Endodermal cell (in vitro differentiated cells): ENCODE measurements around the gene ZSCAN30. TPM values are rescaled to one million over a fixed set of nuclear protein-coding genes. Genes with fewer than 3 reads are reported as not detected.

Source experiments
- DNase-seq: peaks from one replicate; pipeline ENCODE4 v3.0.0-alpha.2; 2017
- H3K27ac ChIP-seq: 2 replicates; pipeline ENCODE4 v1.5.1; 2013; ENCODE audit warnings: mild to moderate bottlenecking, low read depth, low read length, moderate library complexity
- H3K27me3 ChIP-seq: 2 replicates; pipeline ENCODE4 v1.6.1; 2013; ENCODE audit warnings: mild to moderate bottlenecking, low read length, moderate library complexity; ENCODE audit not compliant: insufficient read depth, control insufficient read depth, poor library complexity, severe bottlenecking
- H3K36me3 ChIP-seq: 2 replicates; pipeline ENCODE4 v1.7.0; 2013; ENCODE audit warnings: mild to moderate bottlenecking, low read length, moderate library complexity; ENCODE audit not compliant: control insufficient read depth, insufficient read depth
- H3K4me1 ChIP-seq: one replicate; pipeline ENCODE4 v1.7.0; 2013; ENCODE audit warnings: low read length; ENCODE audit not compliant: control insufficient read depth, insufficient read depth
- H3K4me3 ChIP-seq: 2 replicates; pipeline ENCODE4 v1.5.1; 2013; ENCODE audit warnings: mild to moderate bottlenecking, low read length, moderate library complexity
- H3K9ac ChIP-seq: 2 replicates; pipeline ENCODE4 v1.6.1; 2013; ENCODE audit warnings: mild to moderate bottlenecking, low read length, moderate library complexity; ENCODE audit not compliant: poor library complexity, severe bottlenecking; ENCODE audit errors: extremely low read depth
- H3K9me3 ChIP-seq: 2 replicates; pipeline ENCODE4 v1.6.1; 2013; ENCODE audit warnings: mild to moderate bottlenecking, low read length, moderate library complexity; ENCODE audit not compliant: control insufficient read depth
- H3K27ac Mint-ChIP-seq: 2 replicates; pipeline ENCODE4 v1.8.0; 2020; ENCODE audit warnings: mixed read lengths
- H3K27me3 Mint-ChIP-seq: 2 replicates; pipeline ENCODE4 v1.8.0; 2021; ENCODE audit warnings: mild to moderate bottlenecking, mixed read lengths; ENCODE audit not compliant: insufficient read depth
- H3K36me3 Mint-ChIP-seq: 2 replicates; pipeline ENCODE4 v1.8.0; 2020; ENCODE audit warnings: low read depth, mixed read lengths
- H3K4me1 Mint-ChIP-seq: 2 replicates; pipeline ENCODE4 v1.8.0; 2020; ENCODE audit warnings: mixed read lengths
- H3K4me3 Mint-ChIP-seq: 2 replicates; pipeline ENCODE4 v1.8.0; 2020; ENCODE audit warnings: mild to moderate bottlenecking, moderate library complexity, mixed read lengths
- H3K9me3 Mint-ChIP-seq: 2 replicates; pipeline ENCODE4 v1.8.0; 2020; ENCODE audit warnings: mild to moderate bottlenecking, mixed read lengths
- CTCF ChIP-seq: fragments of 200-600 bp; sonication (generic); conservative IDR thresholded peaks from 2 replicates; pipeline ENCODE4 v1.5.0; 2021; ENCODE audit warnings: antibody characterized with exemption, mild to moderate bottlenecking
- WGBS, 2 experiments: methylation state at CpG; one replicate each; pipeline versions ENCODE4 v1.1.5 to v1.1.7; 2013; ENCODE audit warnings: missing lambda C conversion rate in 2 of 2, mixed read lengths in 1 of 2; ENCODE audit not compliant: insufficient coverage in 1 of 2, insufficient read length in 1 of 2; 5-methylcytosine and 5-hydroxymethylcytosine counted together
- total RNA-seq, 2 donors: library from RNA; stranded (reverse); fragmentation: NEBNext Ultra II Directional in 1 of 2; extraction: Animal tissue kit (Norgen Biotek cat#: 25700) in 1 of 2; gene quantifications; 2 replicates in 1 of 2; 3 replicates in 1 of 2; pipeline ENCODE4 v1.2.1, GENCODE V29; 2021

ZSCAN30 gene
- total RNA-seq, 2 donors from 2014 or later: 20.1 to 29.6 TPM

DNA sequence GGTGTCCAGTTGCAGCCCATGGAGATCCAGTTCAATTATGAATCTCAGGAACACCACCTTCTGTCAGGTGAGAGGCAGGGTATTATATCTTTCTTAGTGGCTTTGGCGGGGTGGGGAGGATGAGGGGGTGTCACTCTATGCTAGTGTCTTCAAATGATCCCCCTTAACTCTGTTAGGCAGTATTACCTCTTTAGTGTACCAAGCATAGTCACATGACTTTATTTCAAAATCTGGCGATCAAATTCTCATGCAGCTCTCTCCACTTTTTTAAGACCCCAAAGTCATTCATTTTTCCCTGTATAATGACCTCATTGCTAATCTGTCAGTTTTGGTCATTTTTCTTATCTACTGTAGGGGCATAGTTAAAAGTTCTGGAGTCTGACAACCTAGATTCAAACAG, 1.1 kb upstream of the ZSCAN30 start:
- Mint-ChIP-seq H3K36me3 (peaks cover 55% of the 10 kb centered on the region), H3K4me1 (peaks cover 10% of the 10 kb centered on the region), H3K9me3 (peaks cover 30% of the 10 kb centered on the region), H3K27me3 (no peaks in the 10 kb centered on the region), H3K4me3 (peak overlapping the region; percentile 97), H3K27ac (peak overlapping the region; percentile 98)
- TF ChIP-seq CTCF: no peak
- H3K4me3 ChIP-seq: peak overlapping the region; percentile 99
- no peaks in the 10 kb centered on the region for H3K27me3 ChIP-seq
- no peak for DNase-seq
- no peaks in the 10 kb centered on the region for H3K4me1 ChIP-seq
- H3K9me3 ChIP-seq: peaks cover 26% of the 10 kb centered on the region
- H3K27ac ChIP-seq: no peak overlapping the region
- WGBS, 2 experiments: 92% methylated on average over 2 of the region's 2 CpGs; no CpG with 5 or more reads in 1 of the 2 experiments
- H3K9ac ChIP-seq: peak overlapping the region; percentile 89
- peaks cover 36% of the 10 kb centered on the region for H3K36me3 ChIP-seq

DNA sequence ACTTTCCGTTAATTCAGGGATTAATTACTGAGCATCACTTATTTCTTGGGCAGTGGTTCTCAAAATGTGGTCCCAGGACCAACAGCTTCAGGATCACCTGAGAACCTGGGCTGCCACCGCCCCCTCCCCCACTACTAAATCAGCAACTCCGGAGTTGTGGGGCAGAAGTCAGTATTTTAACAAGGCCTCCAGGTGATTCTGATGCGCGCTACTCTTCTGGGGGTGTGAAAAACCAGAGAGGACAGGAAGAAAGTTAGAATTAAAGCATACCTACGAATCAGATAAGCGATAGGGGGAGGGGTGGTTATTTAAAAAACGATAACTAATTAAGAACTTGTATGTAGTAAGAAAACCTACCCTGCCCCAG, 319 bp downstream of the ZSCAN30 start:
- Histone ChIP-seq H3K4me1 (no peaks in the 10 kb centered on the region), H3K4me3 (peak overlapping the region; percentile 99), H3K36me3 (peaks cover 23% of the 10 kb centered on the region), H3K9ac (peak overlapping the region; percentile 89), H3K27ac (no peak overlapping the region), H3K9me3 (peaks cover 41% of the 10 kb centered on the region), H3K27me3 (no peaks in the 10 kb centered on the region)
- DNase-seq: no peak
- Mint-ChIP-seq H3K4me3 (peak overlapping the region; percentile 97), H3K9me3 (peaks cover 42% of the 10 kb centered on the region), H3K4me1 (peaks cover 10% of the 10 kb centered on the region), H3K27ac (peak overlapping the region; percentile 98), H3K36me3 (peaks cover 53% of the 10 kb centered on the region), H3K27me3 (no peaks in the 10 kb centered on the region)
- 4 to 6% methylated on average over 3 to 8 of the region's 8 CpGs for WGBS, 2 experiments
- no peak for TF ChIP-seq CTCF

GRCh38 chr18:35289293-35289692, 736 bp downstream of the ZSCAN30 start:
- peaks cover 10% of the 10 kb centered on the region for H3K4me1 Mint-ChIP-seq
- H3K36me3 Mint-ChIP-seq: peaks cover 51% of the 10 kb centered on the region
- H3K9ac ChIP-seq: peak overlapping the region; percentile 89
- peak overlapping the region; percentile 98 for H3K27ac Mint-ChIP-seq
- H3K27me3 Mint-ChIP-seq: no peaks in the 10 kb centered on the region
- 69 to 82% methylated on average over 4 to 6 of the region's 6 CpGs for WGBS, 2 experiments
- H3K4me1 ChIP-seq: no peaks in the 10 kb centered on the region
- no peaks in the 10 kb centered on the region for H3K27me3 ChIP-seq
- peak overlapping the region; percentile 99 for H3K4me3 ChIP-seq
- peaks cover 45% of the 10 kb centered on the region for H3K9me3 ChIP-seq
- peak overlapping the region; percentile 97 for H3K4me3 Mint-ChIP-seq
- H3K9me3 Mint-ChIP-seq: peaks cover 46% of the 10 kb centered on the region
- no peak for TF ChIP-seq CTCF
- no peak overlapping the region for H3K27ac ChIP-seq
- DNase-seq: no peak
- peaks cover 19% of the 10 kb centered on the region for H3K36me3 ChIP-seq
